HFF-Myc (cell line): ENCODE results near the gene ATL3.

ENCODE experiments used
- DNase-seq: peaks from one replicate; pipeline ENCODE4 v3.0.0-alpha.2; 2011; ENCODE audit warnings: low read depth; ENCODE audit errors: extremely low read depth
- H3K4me3 ChIP-seq: replicated peaks from 2 replicates; pipeline ENCODE4 v1.5.1; 2011; ENCODE audit warnings: low read depth, mild to moderate bottlenecking, control low read depth, low read length
- CTCF ChIP-seq: IDR thresholded peaks from 2 replicates; pipeline ENCODE4 v1.5.1; 2012; ENCODE audit warnings: mild to moderate bottlenecking, low read depth, low read length, control low read depth; ENCODE audit errors: missing control alignments

The ATL3 gene

DNA sequence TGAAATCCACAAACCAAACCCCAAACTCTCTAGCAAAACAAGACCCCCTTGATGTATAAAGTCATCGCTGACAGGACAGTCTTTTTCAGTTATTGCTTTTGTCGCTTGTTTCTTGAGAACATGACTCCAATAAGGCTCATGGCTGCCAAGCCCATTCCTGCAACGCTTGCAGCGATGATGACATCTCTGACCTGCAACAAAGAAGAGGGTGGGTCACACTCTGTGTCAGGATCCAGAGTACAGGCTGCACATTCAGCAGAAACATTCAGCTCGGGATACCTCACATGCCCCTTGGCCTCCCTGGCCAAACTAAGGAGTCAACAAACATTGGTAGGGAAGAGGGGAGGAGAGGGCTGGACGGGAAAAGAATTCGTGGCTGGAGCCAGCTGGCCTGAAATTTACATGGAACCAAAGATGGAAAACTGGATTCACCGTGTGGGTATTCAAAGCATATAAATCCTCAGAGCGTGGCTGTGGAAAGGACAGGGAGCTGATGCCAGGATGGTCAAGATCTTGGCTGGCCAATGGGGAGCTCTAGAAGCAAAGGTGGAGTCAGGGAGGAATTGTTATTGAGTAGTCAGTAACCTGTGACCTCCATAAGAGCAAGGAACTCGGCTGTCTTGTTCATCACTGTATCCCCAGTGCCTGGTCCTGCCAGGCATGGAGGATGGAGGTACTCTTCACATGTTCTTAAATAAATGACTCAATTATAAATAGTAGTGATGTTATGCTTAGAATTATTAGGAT, 96.1 kb downstream of the ATL3 start:
- TF ChIP-seq CTCF: no peak
- no peak overlapping the region for H3K4me3 ChIP-seq
- no peak for DNase-seq
